Measurements from ENCODE around the gene PPP1R37. TPM values are rescaled to one million over a fixed set of nuclear protein-coding genes. Genes with fewer than 3 reads are reported as not detected.

Gene PPP1R37
- total and polyA plus RNA-seq, 4 donors: 19.2 to 39.7 (median 25.9) TPM

DNA sequence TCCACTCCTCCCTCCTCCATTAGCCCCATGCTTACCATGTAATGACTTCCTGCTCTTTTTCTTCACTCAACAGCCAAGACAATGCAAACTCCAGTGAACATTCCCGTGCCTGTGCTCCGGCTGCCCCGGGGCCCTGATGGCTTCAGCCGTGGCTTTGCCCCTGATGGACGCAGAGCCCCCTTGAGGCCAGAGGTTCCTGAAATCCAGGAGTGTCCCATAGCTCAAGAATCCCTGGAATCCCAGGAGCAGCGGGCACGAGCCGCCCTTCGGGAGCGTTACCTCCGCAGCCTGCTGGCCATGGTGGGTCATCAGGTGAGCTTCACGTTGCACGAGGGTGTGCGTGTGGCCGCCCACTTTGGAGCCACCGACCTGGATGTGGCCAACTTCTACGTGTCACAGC is 2.9 kb upstream of the PPP1R37 start:
- 94 to 97% methylated on average over 17 of the region's 17 CpGs for WGBS, 2 donors
- no peak overlapping the region for H3K27ac ChIP-seq (ENCODE audit: low read depth in 1 of 2, low read length in 1 of 2)
- no peak overlapping the region for H3K9ac ChIP-seq (ENCODE audit: insufficient read depth in 1 of 2, low read length in 2 of 2)
- H3K9me3 ChIP-seq (ENCODE audit: control insufficient read depth in 4 of 4, insufficient read depth in 3 of 4, low read length in 3 of 4): no peaks in the 10 kb centered on the region
- H3K4me1 ChIP-seq (ENCODE audit: control insufficient read depth in 5 of 5, insufficient read depth in 5 of 5, low read length in 5 of 5): peaks cover 6 to 22% (median 11%) of the 10 kb centered on the region in 5 donors
- H3K4me3 ChIP-seq: no peak overlapping the region
- ATAC-seq (ENCODE audit: insufficient read depth, low FRiP score) (no peak), DNase-seq (no peak)
- no peaks in the 10 kb centered on the region for H3K27me3 ChIP-seq (ENCODE audit: control insufficient read depth in 3 of 3, insufficient read depth in 3 of 3, low read length in 2 of 3)
- peaks cover 0 to 12% (median 5%) of the 10 kb centered on the region in 4 donors for H3K36me3 ChIP-seq (ENCODE audit: control insufficient read depth in 4 of 4, insufficient read depth in 4 of 4, low read length in 4 of 4)
- no peak for TF ChIP-seq CTCF (IDR thresholded peaks at IDR 0.05; ENCODE audit: control extremely low read depth, extremely low read depth)

DNA sequence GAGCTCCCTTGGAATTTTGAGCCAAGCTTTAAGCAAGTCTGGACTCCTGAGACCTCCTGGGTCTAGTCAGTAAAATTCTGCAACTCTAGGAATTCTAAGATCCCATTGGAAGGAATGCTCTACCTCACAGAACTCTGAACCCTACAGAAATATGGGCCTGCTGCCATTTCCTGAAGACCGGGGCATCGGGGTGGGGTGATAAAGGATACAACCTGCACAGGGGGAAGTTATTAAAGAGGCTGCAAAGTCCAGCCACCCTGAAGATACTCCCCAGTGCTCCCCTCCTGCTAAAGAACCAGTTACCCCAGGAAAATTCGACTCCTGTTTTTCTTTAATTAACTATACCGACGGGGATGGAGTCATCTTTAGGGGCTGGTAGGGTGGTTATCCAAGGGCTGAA is 2.4 kb upstream of the PPP1R37 start:
- peak overlapping the region in 1 of 2 donors; percentile 81 for H3K27ac ChIP-seq (ENCODE audit: low read depth in 1 of 2, low read length in 1 of 2)
- H3K9me3 ChIP-seq (ENCODE audit: control insufficient read depth in 4 of 4, insufficient read depth in 3 of 4, low read length in 3 of 4): no peaks in the 10 kb centered on the region
- DNase-seq (no peak), ATAC-seq (ENCODE audit: insufficient read depth, low FRiP score) (no peak)
- 70 to 71% methylated on average over 5 of the region's 5 CpGs for WGBS, 2 donors
- H3K9ac ChIP-seq (ENCODE audit: insufficient read depth in 1 of 2, low read length in 2 of 2): no peak overlapping the region
- no peak for TF ChIP-seq CTCF (IDR thresholded peaks at IDR 0.05; ENCODE audit: control extremely low read depth, extremely low read depth)
- no peaks in the 10 kb centered on the region for H3K27me3 ChIP-seq (ENCODE audit: control insufficient read depth in 3 of 3, insufficient read depth in 3 of 3, low read length in 2 of 3)
- peaks cover 6 to 25% (median 11%) of the 10 kb centered on the region in 5 donors for H3K4me1 ChIP-seq (ENCODE audit: control insufficient read depth in 5 of 5, insufficient read depth in 5 of 5, low read length in 5 of 5)
- peaks cover 0 to 9% (median 4%) of the 10 kb centered on the region in 4 donors for H3K36me3 ChIP-seq (ENCODE audit: control insufficient read depth in 4 of 4, insufficient read depth in 4 of 4, low read length in 4 of 4)
- no peak overlapping the region for H3K4me3 ChIP-seq

DNA sequence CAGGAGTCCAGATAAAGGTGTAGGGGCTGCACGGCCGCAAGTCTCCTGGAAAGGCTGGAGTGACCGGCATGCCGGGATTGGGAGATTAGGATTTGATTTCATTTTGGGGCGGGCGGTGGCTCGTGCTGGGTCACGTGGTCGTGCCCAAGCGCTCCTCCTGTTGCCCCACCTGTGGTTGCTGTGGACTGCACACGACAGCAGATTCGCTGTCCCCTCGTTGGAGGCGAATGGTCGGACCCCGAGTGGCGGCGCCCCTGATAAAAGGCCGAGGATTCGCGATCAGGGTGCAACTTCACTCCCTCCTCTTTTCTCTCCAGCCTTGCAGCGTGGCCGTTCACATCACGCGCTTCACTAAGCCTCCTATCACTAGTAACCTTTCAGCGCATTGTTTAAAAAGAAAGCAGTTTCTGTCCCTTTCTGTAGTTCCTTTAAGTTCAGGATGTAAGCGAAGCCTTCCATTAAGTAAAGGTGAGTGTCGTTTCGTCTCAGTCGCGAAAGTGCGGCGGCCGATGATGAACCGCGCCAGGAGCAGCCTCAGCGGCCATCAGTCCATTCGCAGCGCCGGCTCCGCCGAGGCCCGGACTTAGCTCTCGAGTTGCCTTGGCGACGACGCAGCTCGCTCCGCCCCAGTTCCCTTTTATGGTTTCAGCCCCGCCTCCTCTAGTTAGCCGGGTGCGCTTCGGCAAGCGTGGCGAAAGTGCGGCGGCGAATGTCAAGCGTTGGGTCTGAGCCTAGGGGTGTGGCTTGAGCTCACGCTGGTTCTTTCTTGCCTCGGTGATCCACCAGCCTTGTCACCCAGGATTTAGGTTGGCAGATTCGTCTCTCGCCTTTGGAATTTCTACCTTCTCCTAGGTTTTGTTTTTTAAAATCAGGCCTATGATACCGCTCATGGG is 1.7 kb upstream of the PPP1R37 start:
- Histone ChIP-seq H3K4me3 (peak overlapping the region; percentile 11), H3K9ac (ENCODE audit: insufficient read depth in 1 of 2, low read length in 2 of 2) (peak overlapping the region; percentile 20 to 66), H3K4me1 (ENCODE audit: control insufficient read depth in 5 of 5, insufficient read depth in 5 of 5, low read length in 5 of 5) (peaks cover 6 to 25% (median 14%) of the 10 kb centered on the region in 5 donors), H3K36me3 (ENCODE audit: control insufficient read depth in 4 of 4, insufficient read depth in 4 of 4, low read length in 4 of 4) (peaks cover 0 to 9% (median 2%) of the 10 kb centered on the region in 4 donors), H3K27ac (ENCODE audit: low read depth in 1 of 2, low read length in 1 of 2) (peak overlapping the region; percentile 69 to 84), H3K9me3 (ENCODE audit: control insufficient read depth in 4 of 4, insufficient read depth in 3 of 4, low read length in 3 of 4) (no peaks in the 10 kb centered on the region), H3K27me3 (ENCODE audit: control insufficient read depth in 3 of 3, insufficient read depth in 3 of 3, low read length in 2 of 3) (no peaks in the 10 kb centered on the region)
- WGBS, 2 donors: 18 to 20% methylated on average over 64 of the region's 64 CpGs
- ATAC-seq (ENCODE audit: insufficient read depth, low FRiP score) (peak; percentile 89), DNase-seq (peak; percentile 99 to 100 (median 99))
- no peak for TF ChIP-seq CTCF (IDR thresholded peaks at IDR 0.05; ENCODE audit: control extremely low read depth, extremely low read depth)
